ENCODE data around the gene ZFR. TPM values are rescaled to one million over a fixed set of nuclear protein-coding genes. Genes with fewer than 3 reads are reported as not detected.

ZFR gene
- total RNA-seq, 3 donors from 2014 or later: 44.0 to 73.3 (median 44.7) TPM

GRCh38 chr5:32443541-32444430 is 754 bp downstream of the ZFR start:
- H3K9me3 ChIP-seq: no peaks in the 10 kb centered on the region
- H3K4me3 ChIP-seq: peak overlapping the region; percentile 80
- intact Hi-C loops (cut with DNase I, micrococcal nuclease): no loop called here
- DNase-seq: peak; percentile 60 to 75 (median 72)
- no peak for TF ChIP-seq CTCF (IDR thresholded peaks at IDR 0.05)
- no peaks in the 10 kb centered on the region for H3K36me3 ChIP-seq (ENCODE audit: low read depth)
- ATAC-seq: peak; percentile 75
- peaks cover 31% of the 10 kb centered on the region for H3K4me1 ChIP-seq (ENCODE audit: low read depth)

- DNase-seq: no peak
- peaks cover 31% of the 10 kb centered on the region for H3K4me1 ChIP-seq (ENCODE audit: low read depth)
- no peak for TF ChIP-seq CTCF (IDR thresholded peaks at IDR 0.05)
- intact Hi-C loops (cut with DNase I, micrococcal nuclease): no loop called here
- H3K4me3 ChIP-seq: no peak overlapping the region
- no peaks in the 10 kb centered on the region for H3K36me3 ChIP-seq (ENCODE audit: low read depth)
- H3K9me3 ChIP-seq: no peaks in the 10 kb centered on the region
- no peak for ATAC-seq
Observed at GRCh38 chr5:32443145-32443540, 1.4 kb downstream of the ZFR start.

- ATAC-seq (no peak), DNase-seq (no peak)
- Histone ChIP-seq H3K9me3 (no peaks in the 10 kb centered on the region), H3K4me3 (no peak overlapping the region), H3K4me1 (ENCODE audit: low read depth) (peaks cover 54% of the 10 kb centered on the region), H3K36me3 (ENCODE audit: low read depth) (no peaks in the 10 kb centered on the region)
- no peak for TF ChIP-seq CTCF (IDR thresholded peaks at IDR 0.05)
- intact Hi-C loops (cut with DNase I, micrococcal nuclease): no loop called here
Observed at GRCh38 chr5:32439086-32439642, 5.4 kb downstream of the ZFR start.

GRCh38 chr5:32436553-32437242 is 7.8 kb downstream of the ZFR start:
- TF ChIP-seq CTCF (IDR thresholded peaks at IDR 0.05): no peak
- intact Hi-C loops (cut with DNase I, micrococcal nuclease): no loop called here
- Histone ChIP-seq H3K36me3 (ENCODE audit: low read depth) (no peaks in the 10 kb centered on the region), H3K4me3 (no peak overlapping the region), H3K4me1 (ENCODE audit: low read depth) (peaks cover 44% of the 10 kb centered on the region), H3K9me3 (no peaks in the 10 kb centered on the region)
- peak; percentile 69 for ATAC-seq
- no peak for DNase-seq

GRCh38 chr5:32435383-32435782 is 9.2 kb downstream of the ZFR start:
- Histone ChIP-seq H3K4me3 (no peak overlapping the region), H3K36me3 (ENCODE audit: low read depth) (no peaks in the 10 kb centered on the region), H3K9me3 (no peaks in the 10 kb centered on the region), H3K4me1 (ENCODE audit: low read depth) (peaks cover 44% of the 10 kb centered on the region)
- intact Hi-C loops (cut with DNase I, micrococcal nuclease): no loop called here
- TF ChIP-seq CTCF (IDR thresholded peaks at IDR 0.05): no peak
- peak; percentile 89 for ATAC-seq
- no peak for DNase-seq
